ENCODE measurements around the gene FIP1L1.

Gene FIP1L1

GRCh38 chr4:53477038-53477565 is 99.7 kb downstream of the FIP1L1 start:
- DNase-seq: no peak

DNA sequence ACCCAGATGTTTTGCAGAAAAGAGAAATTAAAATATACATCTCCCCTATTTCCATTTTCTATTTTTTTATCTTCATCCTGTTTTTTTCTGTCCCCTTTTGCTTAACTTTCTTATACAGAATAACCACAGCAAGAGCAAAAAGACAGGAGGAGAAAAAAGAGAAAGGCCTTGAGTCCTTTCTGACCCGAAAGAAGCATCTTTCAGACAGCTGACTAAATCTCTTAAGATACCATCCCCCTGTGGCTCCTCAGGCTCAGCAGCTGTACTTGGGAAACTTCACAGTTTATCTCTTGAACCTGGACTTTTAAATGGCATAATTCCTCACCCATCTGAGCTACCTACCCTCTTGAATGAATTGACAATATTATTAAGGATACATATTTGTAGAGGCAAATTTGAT is 100.2 kb downstream of the FIP1L1 start:
- DNase-seq: no peak

DNA sequence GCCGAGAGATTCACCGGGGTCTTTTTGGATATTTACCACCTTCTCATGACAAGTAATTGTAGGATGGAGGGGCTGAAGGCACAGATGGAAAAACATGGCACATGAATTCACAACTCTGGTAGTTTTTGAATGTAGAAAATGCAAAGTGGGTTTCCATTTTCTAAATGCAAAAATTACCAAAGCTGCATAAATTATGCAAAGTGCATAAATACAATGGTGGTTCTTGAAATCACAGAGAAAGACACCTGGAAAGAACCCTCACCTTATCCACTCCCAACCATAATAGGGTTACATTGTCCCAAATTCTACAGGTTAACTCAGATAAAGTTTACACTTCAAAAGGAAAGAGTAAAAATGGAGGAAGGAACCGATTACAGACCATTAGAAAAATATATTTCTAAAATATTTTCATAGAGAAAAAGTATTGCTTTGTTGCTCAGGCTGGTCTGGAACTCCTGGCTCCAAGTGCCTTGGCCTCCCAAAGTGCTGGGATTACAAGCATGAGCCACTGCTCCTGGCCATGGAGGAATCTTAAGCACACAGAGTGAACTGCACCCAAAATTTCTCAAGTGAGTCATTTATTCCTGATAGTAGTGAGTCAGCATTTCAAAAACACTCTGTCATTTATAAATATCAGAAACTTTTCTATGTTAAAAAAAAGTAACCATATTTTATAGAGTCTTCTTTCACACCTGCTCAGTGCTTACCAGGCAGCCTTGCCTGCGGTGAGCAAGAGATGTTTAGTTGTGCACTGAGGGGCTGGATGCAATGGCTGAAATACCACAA is 101.4 kb downstream of the FIP1L1 start:
- peak; percentile 3 for DNase-seq

DNA sequence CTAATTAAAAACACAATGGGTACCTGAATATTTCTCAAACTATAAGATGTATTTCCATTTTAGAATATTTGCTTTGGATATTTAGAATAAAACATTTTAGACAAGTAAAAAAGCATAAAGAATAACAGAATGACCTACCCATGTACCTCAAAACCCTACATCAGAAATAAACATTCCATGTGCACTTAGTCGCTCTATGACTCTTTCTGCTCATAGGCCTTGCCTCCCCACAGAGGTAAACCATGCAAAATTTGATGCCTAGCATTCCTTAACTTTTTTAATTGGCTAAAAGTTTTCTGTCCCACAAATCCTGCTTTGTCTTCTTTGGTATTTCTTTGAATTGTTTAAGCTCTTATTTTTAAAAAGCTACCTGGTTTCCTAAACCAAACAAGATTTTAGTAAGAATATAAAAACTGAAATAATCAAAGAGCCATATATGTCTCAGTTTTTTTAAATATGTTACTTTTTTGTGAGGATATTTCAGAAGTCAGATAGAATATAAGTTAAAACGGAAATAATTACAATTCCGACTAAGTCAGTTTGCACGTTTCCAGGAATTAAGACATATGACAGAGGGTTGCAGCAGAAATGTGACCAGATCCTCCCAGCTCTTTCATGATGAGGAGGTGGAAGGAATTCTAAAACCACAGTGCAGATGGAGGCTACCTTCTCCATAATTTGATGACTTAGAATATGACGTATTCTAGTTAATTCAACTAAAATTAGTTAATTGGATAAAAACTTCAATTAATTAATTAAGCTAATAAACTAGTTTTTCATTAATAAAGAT is 102.5 kb downstream of the FIP1L1 start:
- no peak for DNase-seq

DNA sequence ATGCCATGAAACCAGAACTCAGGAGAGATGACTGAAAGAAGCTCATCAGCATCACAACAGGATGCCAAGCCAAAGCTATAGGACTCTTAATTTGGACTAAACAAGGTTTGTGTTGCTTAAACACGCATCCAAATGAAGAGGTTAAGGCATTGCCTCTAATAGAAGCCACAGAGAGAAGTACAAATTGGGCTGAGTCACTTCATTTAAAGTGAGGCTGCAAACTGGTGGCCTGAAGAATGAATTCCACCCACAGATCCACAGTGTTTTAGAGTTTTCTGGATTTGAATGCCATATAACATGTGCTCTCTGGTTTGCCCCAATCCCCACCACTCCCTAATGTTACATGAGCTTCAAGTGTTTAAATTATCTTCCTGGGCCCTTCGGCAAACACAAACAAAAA is 103.5 kb downstream of the FIP1L1 start:
- no peak for DNase-seq

DNA sequence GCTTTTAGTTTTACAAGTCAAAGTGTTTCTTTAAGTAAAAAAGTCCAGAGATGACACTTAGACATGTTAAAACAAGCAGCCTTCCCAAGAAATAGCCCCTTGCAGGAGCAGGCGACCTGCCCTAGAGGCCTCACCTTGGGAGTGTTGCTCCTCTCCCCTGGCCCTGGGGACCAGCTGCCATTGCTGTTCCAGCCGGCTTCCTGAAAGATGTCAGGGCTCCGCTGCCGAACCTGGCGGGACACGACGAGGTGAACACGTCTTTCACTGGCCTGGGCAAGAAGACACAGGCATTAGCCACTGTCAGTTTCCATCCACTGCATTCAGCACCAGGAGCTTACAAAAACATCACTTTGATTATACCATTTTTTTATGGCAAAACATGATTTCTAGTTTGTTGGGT is 104.1 kb downstream of the FIP1L1 start:
- no peak for DNase-seq

DNA sequence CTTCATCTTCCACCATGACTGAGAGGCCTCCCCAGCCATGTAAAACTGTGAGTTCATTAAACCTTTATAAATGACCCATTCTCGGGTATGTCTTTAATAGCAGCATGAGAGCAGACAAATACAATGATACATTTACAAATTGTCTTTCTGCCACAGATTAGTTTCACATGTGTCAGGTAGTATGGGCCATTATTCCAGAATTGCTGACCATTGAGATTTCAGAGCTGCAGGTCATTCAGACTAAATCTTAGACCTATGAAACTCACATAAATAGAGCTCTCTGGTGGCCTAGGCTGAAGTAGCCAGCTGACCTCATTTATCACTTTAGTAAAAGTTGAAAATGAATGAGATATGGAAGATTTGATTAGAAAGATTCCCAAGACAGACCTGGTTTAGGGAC is 105.8 kb downstream of the FIP1L1 start:
- DNase-seq: no peak

GRCh38 chr4:53484911-53485657 is 107.6 kb downstream of the FIP1L1 start:
- DNase-seq: no peak

DNA sequence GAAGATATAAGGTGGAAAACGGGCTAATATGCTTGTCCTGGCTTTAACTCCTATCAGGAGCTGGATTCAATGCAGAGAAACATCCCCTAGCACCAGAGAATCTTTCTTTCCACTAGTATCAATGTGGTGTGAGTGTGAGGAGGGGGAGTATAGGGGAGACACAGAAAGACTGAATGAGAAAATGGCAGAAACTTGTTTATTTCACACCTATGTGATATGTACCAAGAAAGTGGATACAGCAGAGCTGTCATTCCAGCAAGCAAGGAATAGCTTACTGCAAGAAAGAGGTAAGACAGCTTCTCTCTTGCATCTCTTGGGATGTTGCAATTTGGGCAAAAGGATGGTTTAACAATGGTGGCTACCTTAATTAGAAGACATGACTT is 108.2 kb downstream of the FIP1L1 start:
- DNase-seq: no peak

DNA sequence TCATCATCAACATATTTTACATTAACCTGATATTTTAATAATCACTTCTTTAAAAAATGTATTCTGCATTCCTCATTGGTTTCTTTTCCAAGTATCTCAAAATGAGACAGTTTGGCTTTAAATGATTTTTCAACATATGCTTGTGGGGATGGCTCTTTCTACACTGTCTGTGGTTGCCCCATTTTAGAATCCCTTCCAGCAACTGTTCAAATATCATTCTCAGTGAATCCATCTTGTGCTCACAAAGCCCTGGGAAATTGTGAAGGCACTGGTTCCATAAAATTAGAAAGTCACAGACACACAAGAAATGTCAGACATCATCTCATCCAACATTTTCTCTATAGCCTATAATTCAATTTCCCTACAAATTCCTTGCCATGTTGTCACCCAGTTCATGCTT is 110.3 kb downstream of the FIP1L1 start:
- no peak for DNase-seq

DNA sequence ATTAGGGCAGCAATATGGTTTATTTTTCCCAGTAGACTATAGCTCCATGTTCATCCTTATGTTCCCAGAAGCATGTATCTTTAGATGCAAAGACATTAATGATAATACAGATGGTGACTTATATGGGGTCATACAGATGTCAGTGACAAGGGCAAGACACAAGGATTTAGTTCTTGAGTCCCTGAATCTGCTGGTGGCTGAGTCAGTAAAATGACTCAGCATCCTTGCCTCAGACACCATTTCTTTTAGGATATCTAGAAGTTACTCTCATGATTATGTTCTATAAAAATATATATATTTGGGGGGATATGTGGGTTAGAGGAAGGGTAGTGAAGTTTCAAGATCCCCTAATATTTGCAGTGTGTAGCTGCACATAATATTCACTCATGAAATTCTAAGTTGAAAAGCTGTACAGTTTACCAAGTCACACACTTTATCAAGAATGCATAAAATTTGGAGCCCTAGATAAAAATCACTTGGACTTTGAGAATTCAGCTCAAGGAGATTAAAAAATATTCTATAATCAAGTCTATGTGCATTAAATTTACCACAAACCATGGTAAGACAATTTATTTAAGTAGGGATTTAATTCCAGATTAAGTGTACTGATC is 111.9 kb downstream of the FIP1L1 start:
- DNase-seq: no peak

DNA sequence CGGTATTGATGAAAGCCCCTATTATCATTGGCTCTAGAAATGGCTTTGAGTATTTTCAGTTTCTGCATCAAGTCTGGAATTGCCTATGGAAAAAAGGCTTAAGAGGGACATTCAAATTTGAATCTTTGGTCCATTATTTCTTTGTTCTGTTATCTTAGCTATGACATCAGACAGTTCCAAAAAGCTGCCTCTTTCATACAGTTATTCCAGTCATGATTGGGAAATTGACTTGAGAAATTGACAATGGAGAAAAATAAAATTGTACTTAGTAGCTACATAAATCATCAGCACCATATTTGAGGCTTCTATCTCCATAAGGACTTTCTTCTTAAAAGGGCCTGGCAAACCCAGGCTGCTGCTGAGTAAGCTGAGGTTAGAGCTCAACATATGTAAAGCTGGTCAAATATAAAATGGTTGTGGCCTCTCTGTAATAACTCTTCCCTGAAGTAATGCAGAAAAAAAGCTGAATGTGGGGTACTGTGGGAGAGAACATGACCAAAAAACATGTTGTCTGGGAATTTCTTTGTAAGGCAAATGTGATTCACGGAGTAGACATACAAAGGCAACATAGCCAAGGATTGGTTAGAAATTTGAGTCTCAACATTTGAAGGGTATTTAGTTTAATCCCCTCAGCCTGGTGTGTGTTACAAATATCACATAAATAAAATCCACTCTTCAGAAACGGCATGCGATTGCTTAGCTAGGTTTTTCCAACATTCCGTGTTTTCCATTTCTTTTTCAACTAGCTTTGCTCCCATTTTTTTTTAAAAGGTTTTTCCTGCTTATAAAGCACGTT is 112.9 kb downstream of the FIP1L1 start:
- no peak for DNase-seq

DNA sequence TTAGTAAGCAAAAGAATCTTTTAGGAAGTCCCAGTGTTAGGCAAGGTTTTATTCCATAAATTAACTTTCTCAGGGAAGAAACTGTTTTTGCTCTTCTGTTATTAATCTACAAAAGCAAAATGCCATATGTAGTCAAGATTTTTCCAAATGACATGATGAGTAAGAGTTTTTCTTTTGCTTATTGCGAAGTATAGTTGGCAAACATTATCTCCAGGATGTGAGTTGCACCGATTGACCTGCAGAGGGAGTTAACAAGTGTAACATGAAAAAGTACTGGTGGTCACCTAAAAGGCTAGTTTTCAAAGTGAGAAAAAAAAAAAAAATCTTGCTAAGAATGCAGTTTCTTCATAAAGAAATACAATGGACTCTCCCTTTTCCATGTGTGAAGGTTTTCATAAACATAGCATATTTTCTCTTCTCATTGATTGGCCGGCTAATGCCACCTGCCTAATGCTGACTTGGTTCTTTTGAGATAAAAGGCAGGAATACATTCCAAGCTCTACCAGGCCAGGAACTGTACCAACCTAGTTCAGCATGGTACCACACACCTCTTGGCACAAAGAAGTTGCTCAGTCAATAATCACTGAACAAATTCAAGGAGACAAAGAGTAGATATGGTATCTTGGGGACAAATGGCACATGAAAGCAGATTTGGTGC is 113.7 kb downstream of the FIP1L1 start:
- peak; percentile 5 for DNase-seq

- DNase-seq: no peak
Measured at GRCh38 chr4:53494851-53495250, 117.4 kb downstream of the FIP1L1 start.

- DNase-seq: no peak
Measured at GRCh38 chr4:53497487-53498244, 120.2 kb downstream of the FIP1L1 start.

GRCh38 chr4:53498706-53499105 is 121.3 kb downstream of the FIP1L1 start:
- no peak for DNase-seq

DNA sequence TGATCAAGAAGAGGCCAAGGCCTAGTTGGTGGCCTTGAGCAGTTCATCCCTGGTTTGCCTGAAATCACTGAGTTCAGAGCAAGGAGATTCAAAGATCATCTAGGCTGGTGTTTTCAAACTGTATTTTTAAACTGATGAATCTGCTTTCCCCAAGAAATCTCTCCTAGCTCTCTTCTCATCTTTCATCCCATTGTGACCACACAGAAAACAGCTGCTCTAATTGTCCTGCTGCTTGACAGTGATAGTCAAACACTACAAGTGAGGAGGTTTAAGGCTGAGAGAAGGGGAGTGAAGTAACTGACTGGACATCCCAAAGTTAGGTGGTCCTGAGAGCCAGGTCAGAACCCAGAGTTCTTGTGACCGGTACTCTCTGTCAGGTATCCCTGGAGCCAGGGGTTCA is 122.3 kb downstream of the FIP1L1 start:
- no peak for DNase-seq

DNA sequence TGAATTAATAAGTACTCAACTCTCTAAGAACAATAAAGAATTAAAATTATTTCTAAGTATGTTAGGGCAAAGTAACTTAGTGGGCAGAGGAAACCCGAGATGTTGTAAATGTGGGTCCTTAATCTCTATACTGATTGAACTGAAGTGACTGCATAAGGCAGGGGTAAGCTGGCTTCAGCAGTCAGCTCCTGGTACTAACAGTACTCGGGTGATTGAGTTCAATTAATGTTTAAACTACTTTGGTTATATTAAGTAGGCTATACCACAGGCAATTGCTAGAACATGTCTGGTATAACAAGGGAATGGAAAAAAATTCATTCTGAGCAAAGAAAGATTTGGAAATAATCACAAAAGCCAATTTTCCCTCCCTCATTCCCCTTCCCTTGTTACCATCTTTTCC is 123.1 kb downstream of the FIP1L1 start:
- no peak for DNase-seq

- DNase-seq: no peak
Measured at GRCh38 chr4:53501561-53501960, 124.1 kb downstream of the FIP1L1 start.

GRCh38 chr4:53502094-53502493 is 124.7 kb downstream of the FIP1L1 start:
- DNase-seq: no peak

- no peak for DNase-seq
Measured at GRCh38 chr4:53505947-53506346, 128.5 kb downstream of the FIP1L1 start.
